K562 (cell line): ENCODE data around the gene NDST4. TPM values are rescaled to one million over a fixed set of nuclear protein-coding genes. Genes with fewer than 3 reads are reported as not detected.

ENCODE experiments used
- ATAC-seq: fragments of 200-7000 bp; cut with Tn5 transposase; 3 replicates; pipeline ENCODE4 v1.9.1; 2020; ENCODE audit warnings: moderate library complexity
- BruUV-seq: library from RNA; stranded (reverse); fragments of 400-500 nt; replicated peaks from 2 replicates; lab custom pipeline; 2021; lab: Mats Ljungman, UMichigan
- CTCF ChIA-PET: fragments of 300-600 bp; formaldehyde crosslinking; extraction: SDS; loops from one replicate; lab custom pipeline; 2021; ENCODE audit warnings: low intra/inter-chr PET ratio; lab: Yijun Ruan, JAX
- POLR2A ChIA-PET: fragments of 300-600, 350-650 bp; sonication (Branson Sonifier 250); formaldehyde crosslinking; extraction: SDS; loops from one replicate; lab custom pipeline; 2021; ENCODE audit warnings: antibody characterized with exemption, inconsistent platforms; lab: Yijun Ruan, JAX
- DNase-seq, 4 experiments: peaks; one replicate each; pipeline versions ENCODE4 v3.0.0 to v3.0.0-alpha.2; 2011 to 2018; ENCODE audit warnings: low spot score in 3 of 4, mixed read lengths in 3 of 4; ENCODE audit errors: extremely low read depth in 1 of 4
- FAIRE-seq: peaks from 2 replicates; lab custom pipeline; 2011; peaks lifted over from hg19 to GRCh38; lab: Jason Lieb, UNC
- H2AFZ ChIP-seq: 2 replicates; pipeline ENCODE4 v1.6.0; 2011; ENCODE audit warnings: low read depth, low read length, control low read depth, inconsistent platforms
- H3K27ac ChIP-seq: fragments of 200-600 bp; 3 replicates; pipeline ENCODE4 v1.8.0; 2011; ENCODE audit warnings: low read depth, mild to moderate bottlenecking, control low read depth, inconsistent platforms, low read length, moderate library complexity, mixed read lengths; ENCODE audit errors: extremely low read depth
- H3K27me3 ChIP-seq, 2 experiments: fragments of 300-600 bp in 1 of 2; 2 replicates in 1 of 2; 3 replicates in 1 of 2; pipeline versions ENCODE4 v1.6.0 to v1.8.0; 2011; ENCODE audit warnings: inconsistent platforms in 2 of 2, low read length in 2 of 2, mild to moderate bottlenecking in 1 of 2, mixed read lengths in 1 of 2, moderate library complexity in 1 of 2; ENCODE audit not compliant: control insufficient read depth in 2 of 2, insufficient read depth in 2 of 2
- H3K36me3 ChIP-seq: fragments of 300-600 bp; 3 replicates; pipeline ENCODE4 v1.8.0; 2011; ENCODE audit warnings: mild to moderate bottlenecking, low read length, inconsistent platforms; ENCODE audit not compliant: control insufficient read depth, insufficient read depth
- H3K4me1 ChIP-seq, 2 experiments: fragments of 200-600 bp in 1 of 2; replicated peaks in 1 of 2; 2 replicates in 1 of 2; 3 replicates in 1 of 2; pipeline versions ENCODE4 v1.5.1 to v1.8.0; 2011; ENCODE audit warnings: inconsistent platforms in 2 of 2, low read length in 2 of 2, mild to moderate bottlenecking in 1 of 2, mixed read lengths in 1 of 2, moderate library complexity in 1 of 2; ENCODE audit not compliant: control insufficient read depth in 2 of 2, insufficient read depth in 2 of 2
- H3K4me2 ChIP-seq: 2 replicates; pipeline ENCODE4 v1.6.1; 2011; ENCODE audit warnings: low read length, control low read depth, inconsistent platforms, mixed read lengths; ENCODE audit not compliant: insufficient read depth
- H3K4me3 ChIP-seq: fragments of 200-600 bp; sonication (generic), shearing (Covaris generic); 2 replicates; pipeline ENCODE4 v1.5.1; 2016; ENCODE audit warnings: control low read depth, inconsistent platforms
- H3K79me2 ChIP-seq: fragments of 200-600 bp; 3 replicates; pipeline ENCODE4 v1.8.0; 2011; ENCODE audit warnings: low read length, inconsistent platforms; ENCODE audit not compliant: control insufficient read depth, insufficient read depth
- H3K9ac ChIP-seq, 2 experiments: 2 replicates each; pipeline versions ENCODE4 v1.6.0 to v1.6.1; 2011; ENCODE audit warnings: low read depth in 2 of 2, low read length in 2 of 2, control low read depth in 1 of 2, inconsistent platforms in 1 of 2, mild to moderate bottlenecking in 1 of 2, mixed read lengths in 1 of 2; ENCODE audit not compliant: insufficient read depth in 1 of 2
- H3K9me1 ChIP-seq: one replicate; pipeline ENCODE4 v1.6.0; 2011; ENCODE audit warnings: inconsistent platforms, mild to moderate bottlenecking, low read length, moderate library complexity; ENCODE audit not compliant: control insufficient read depth, insufficient read depth
- H3K9me3 ChIP-seq: replicated peaks from 2 replicates; pipeline ENCODE4 v1.5.1; 2011; ENCODE audit warnings: low read depth, low read length, inconsistent platforms; ENCODE audit not compliant: control insufficient read depth, insufficient read depth
- H4K20me1 ChIP-seq: replicated peaks from 2 replicates; pipeline ENCODE4 v1.6.1; 2011; ENCODE audit warnings: low read length, inconsistent platforms, mixed read lengths; ENCODE audit not compliant: control insufficient read depth, insufficient read depth
- CCAR2 ChIP-seq: fragments of 200-400 bp; formaldehyde crosslinking; IDR thresholded peaks from 2 replicates; pipeline ENCODE4 v1.6.1; 2017; ENCODE audit warnings: mild to moderate bottlenecking, low read depth, low read length
- DDX20 ChIP-seq: fragments of 450-650 bp; IDR thresholded peaks from 2 replicates; pipeline ENCODE4 v1.6.1; 2016; ENCODE audit warnings: missing genetic modification characterization, low read depth, mild to moderate bottlenecking, missing compliant biosample characterization, moderate library complexity
- KLF10 ChIP-seq: fragments of 250-450 bp; sonication (Bioruptor Pico); IDR thresholded peaks from 2 replicates; pipeline ENCODE4 v1.6.1; 2021; ENCODE audit warnings: matching md5 sums
- MED1 ChIP-seq: sonication (generic); formaldehyde crosslinking; IDR thresholded peaks from 2 replicates; pipeline ENCODE4 v1.8.1; 2023; ENCODE audit warnings: missing genetic modification reagents, borderline replicate concordance
- RBM34 ChIP-seq: fragments of 200-400 bp; formaldehyde crosslinking; IDR thresholded peaks from 2 replicates; pipeline ENCODE4 v1.6.1; 2018; ENCODE audit warnings: low read length, borderline replicate concordance; ENCODE audit not compliant: insufficient read depth
- SIN3A ChIP-seq, 2 experiments: fragments of 150-350 bp in 1 of 2; IDR thresholded peaks; 2 replicates each; pipeline ENCODE4 v1.6.1; 2011 to 2016; ENCODE audit warnings: borderline replicate concordance in 2 of 2, low read depth in 2 of 2, low read length in 2 of 2, mild to moderate bottlenecking in 2 of 2, moderate library complexity in 2 of 2; ENCODE audit not compliant: control insufficient read depth in 1 of 2
- SREBF2 ChIP-seq: sonication (generic); formaldehyde crosslinking; IDR thresholded peaks from 2 replicates; pipeline ENCODE4 v1.4.0; 2020; ENCODE audit warnings: mild to moderate bottlenecking, missing genetic modification reagents
- WGBS: fragments of 100-300 bp; shearing (Covaris generic); methylation state at CpG from one replicate; pipeline ENCODE4 v1.1.6; 2016; ENCODE audit warnings: low coverage, mixed read lengths; ENCODE audit not compliant: insufficient coverage; ENCODE audit errors: missing lambda C conversion rate; 5-methylcytosine and 5-hydroxymethylcytosine counted together
- in situ Hi-C: fragments of 300-500 bp; cut with MboI; formaldehyde crosslinking; loops from 4 replicates; pipeline ENCODE4 v1.15.0; 2018; ENCODE audit warnings: inconsistent platforms, mixed read lengths
- intact Hi-C: fragments of 100-400 bp; cut with micrococcal nuclease; formaldehyde crosslinking; loops from 2 replicates; pipeline ENCODE4 v1.14.2; 2022
- polyA plus RNA-seq, 8 experiments: library from polyadenylated mRNA; depleted of rRNA in 4 of 8; stranded (reverse) in 5 of 8; unstranded in 3 of 8; fragments of >200 nt; fragmentation: Nextera tagmentation in 2 of 8; fragmentation: Illumina TruSeq in 1 of 8; extraction: Ambion mirVana in 2 of 8; extraction: Trizol in 1 of 8; gene quantifications; 2 replicates each; pipeline versions ENCODE4 v1.2.1 to v1.2.3, GENCODE V29; 2011 to 2014; ENCODE audit warnings: inconsistent platforms in 1 of 8, missing spikeins in 1 of 8
- total RNA-seq, 7 experiments: library from RNA; depleted of rRNA in 6 of 7; stranded (reverse); fragments of >200 nt in 6 of 7; fragmentation: Illumina TruSeq in 2 of 7; extraction: Trizol in 2 of 7; gene quantifications; 2 replicates each; pipeline versions ENCODE4 v1.2.1 to v1.2.3, GENCODE V29; 2011 to 2021; ENCODE audit warnings: low replicate concordance in 1 of 7
- TF ChIP-seq, protein P1 (sequence below), 3 experiments: fragments of 200-800 bp in 1 of 3; sonication (Bioruptor generic) in 1 of 3; sonication (generic) in 1 of 3; formaldehyde crosslinking in 1 of 3; IDR thresholded peaks; 2 replicates each; pipeline versions ENCODE4 v1.6.1 to v1.8.0; 2016 to 2022; ENCODE audit warnings: mild to moderate bottlenecking in 2 of 3, missing compliant biosample characterization in 2 of 3, missing genetic modification characterization in 2 of 3, missing genetic modification reagents in 1 of 3
- TF ChIP-seq, protein P2 (sequence below): fragments of 250-450 bp; sonication (Bioruptor Pico); IDR thresholded peaks from 2 replicates; pipeline ENCODE4 v1.4.0; 2020
- TF ChIP-seq, protein P3 (sequence below): sonication (generic); formaldehyde crosslinking; IDR thresholded peaks from 2 replicates; pipeline ENCODE4 v1.8.0; 2022; ENCODE audit warnings: mild to moderate bottlenecking, low read depth, missing genetic modification reagents

Gene NDST4
- total and polyA plus RNA-seq, 9 of the 15 experiments (the other 6 are each of a cell fraction or from before 2014, with no cell fraction given), result not detected

DNA sequence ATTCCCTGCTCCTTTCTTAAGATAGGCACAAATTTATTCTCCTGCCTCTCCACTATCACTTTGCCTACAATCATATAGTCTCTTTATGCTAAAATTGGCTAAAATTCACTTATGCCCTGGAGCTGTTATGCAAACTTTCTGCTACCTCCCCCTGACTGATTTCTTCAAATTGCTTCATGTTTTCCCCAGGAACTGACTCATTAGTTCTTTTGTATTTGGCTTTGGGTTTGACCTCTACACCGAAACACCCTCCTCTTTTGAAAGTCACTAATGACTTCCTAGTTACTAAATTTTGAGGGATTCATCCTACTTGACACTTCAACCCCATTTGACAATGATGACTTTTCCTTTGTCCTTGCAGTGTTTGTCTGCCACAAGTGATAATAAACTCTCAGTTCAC is 222.6 kb downstream of the NDST4 start:
- ChIA-PET CTCF (no interaction called here), POLR2A (no interaction called here)
- Histone ChIP-seq H3K4me2 (no peak overlapping the region), H3K79me2 (no peaks in the 10 kb centered on the region), H3K4me3 (no peak overlapping the region), H3K4me1 (no peaks in the 10 kb centered on the region), H3K9ac (no peak overlapping the region), H2AFZ (no peak overlapping the region), H3K9me1 (no peaks in the 10 kb centered on the region), H3K36me3 (no peaks in the 10 kb centered on the region), H3K27ac (no peak overlapping the region), H4K20me1 (no peaks in the 10 kb centered on the region), H3K27me3 (no peaks in the 10 kb centered on the region), H3K9me3 (0 out of 2 replicates have a peak, but pooled peaks cover 1% of the 10 kb centered on the region)
- no peak for ATAC-seq
- in situ Hi-C loops, result no loop called here
- intact Hi-C loops, result no loop called here
- no peak for FAIRE-seq
- no TSS peak for BruUV-seq
- DNase-seq, result no peak
- 0% methylated on average over 1 of the region's 1 CpG for WGBS
- TF ChIP-seq KLF10, result no peak
- TF ChIP-seq, protein P1, sequence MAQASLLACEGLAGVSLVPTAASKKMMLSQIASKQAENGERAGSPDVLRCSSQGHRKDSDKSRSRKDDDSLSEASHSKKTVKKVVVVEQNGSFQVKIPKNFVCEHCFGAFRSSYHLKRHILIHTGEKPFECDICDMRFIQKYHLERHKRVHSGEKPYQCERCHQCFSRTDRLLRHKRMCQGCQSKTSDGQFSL (CRISPR knock-in tag; IDR thresholded peaks at IDR 0.05), result no peak
- TF ChIP-seq, protein P1 (tag; IDR thresholded peaks at IDR 0.05), result no peak
- TF ChIP-seq SREBF2, result no peak
- TF ChIP-seq, protein P2, sequence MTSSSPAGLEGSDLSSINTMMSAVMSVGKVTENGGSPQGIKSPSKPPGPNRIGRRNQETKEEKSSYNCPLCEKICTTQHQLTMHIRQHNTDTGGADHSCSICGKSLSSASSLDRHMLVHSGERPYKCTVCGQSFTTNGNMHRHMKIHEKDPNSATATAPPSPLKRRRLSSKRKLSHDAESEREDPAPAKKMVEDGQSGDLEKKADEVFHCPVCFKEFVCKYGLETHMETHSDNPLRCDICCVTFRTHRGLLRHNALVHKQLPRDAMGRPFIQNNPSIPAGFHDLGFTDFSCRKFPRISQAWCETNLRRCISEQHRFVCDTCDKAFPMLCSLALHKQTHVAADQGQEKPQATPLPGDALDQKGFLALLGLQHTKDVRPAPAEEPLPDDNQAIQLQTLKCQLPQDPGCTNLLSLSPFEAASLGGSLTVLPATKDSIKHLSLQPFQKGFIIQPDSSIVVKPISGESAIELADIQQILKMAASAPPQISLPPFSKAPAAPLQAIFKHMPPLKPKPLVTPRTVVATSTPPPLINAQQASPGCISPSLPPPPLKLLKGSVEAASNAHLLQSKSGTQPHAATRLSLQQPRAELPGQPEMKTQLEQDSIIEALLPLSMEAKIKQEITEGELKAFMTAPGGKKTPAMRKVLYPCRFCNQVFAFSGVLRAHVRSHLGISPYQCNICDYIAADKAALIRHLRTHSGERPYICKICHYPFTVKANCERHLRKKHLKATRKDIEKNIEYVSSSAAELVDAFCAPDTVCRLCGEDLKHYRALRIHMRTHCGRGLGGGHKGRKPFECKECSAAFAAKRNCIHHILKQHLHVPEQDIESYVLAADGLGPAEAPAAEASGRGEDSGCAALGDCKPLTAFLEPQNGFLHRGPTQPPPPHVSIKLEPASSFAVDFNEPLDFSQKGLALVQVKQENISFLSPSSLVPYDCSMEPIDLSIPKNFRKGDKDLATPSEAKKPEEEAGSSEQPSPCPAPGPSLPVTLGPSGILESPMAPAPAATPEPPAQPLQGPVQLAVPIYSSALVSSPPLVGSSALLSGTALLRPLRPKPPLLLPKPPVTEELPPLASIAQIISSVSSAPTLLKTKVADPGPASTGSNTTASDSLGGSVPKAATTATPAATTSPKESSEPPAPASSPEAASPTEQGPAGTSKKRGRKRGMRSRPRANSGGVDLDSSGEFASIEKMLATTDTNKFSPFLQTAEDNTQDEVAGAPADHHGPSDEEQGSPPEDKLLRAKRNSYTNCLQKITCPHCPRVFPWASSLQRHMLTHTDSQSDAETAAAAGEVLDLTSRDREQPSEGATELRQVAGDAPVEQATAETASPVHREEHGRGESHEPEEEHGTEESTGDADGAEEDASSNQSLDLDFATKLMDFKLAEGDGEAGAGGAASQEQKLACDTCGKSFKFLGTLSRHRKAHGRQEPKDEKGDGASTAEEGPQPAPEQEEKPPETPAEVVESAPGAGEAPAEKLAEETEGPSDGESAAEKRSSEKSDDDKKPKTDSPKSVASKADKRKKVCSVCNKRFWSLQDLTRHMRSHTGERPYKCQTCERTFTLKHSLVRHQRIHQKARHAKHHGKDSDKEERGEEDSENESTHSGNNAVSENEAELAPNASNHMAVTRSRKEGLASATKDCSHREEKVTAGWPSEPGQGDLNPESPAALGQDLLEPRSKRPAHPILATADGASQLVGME (CRISPR knock-in tag), result no peak
- no peak for TF ChIP-seq CCAR2
- TF ChIP-seq DDX20 (tag), result no peak
- TF ChIP-seq, protein P3, sequence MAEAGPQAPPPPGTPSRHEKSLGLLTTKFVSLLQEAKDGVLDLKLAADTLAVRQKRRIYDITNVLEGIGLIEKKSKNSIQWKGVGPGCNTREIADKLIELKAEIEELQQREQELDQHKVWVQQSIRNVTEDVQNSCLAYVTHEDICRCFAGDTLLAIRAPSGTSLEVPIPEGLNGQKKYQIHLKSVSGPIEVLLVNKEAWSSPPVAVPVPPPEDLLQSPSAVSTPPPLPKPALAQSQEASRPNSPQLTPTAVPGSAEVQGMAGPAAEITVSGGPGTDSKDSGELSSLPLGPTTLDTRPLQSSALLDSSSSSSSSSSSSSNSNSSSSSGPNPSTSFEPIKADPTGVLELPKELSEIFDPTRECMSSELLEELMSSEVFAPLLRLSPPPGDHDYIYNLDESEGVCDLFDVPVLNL, result no peak
- TF ChIP-seq SIN3A (IDR thresholded peaks at IDR 0.05; ENCODE audit: borderline replicate concordance in 2 of 2, control insufficient read depth in 1 of 2, low read depth in 2 of 2, low read length in 2 of 2), result no peak
- no peak for TF ChIP-seq MED1 (CRISPR knock-in tag)
- no peak for TF ChIP-seq RBM34
